ENCODE measurements around the gene SELENOK. TPM values are rescaled to one million over a fixed set of nuclear protein-coding genes. Genes with fewer than 3 reads are reported as not detected.
"Not testable (repeated sequence)": the region's sequence is repeated elsewhere in the genome, so short reads cannot be mapped to it uniquely, and the experiment has no call there.

The SELENOK gene
- total RNA-seq, 4 donors from 2014 or later, result 39.8 to 54.3 (median 49.2) TPM

- TF ChIP-seq EP300 (IDR thresholded peaks at IDR 0.05) (no peak), CTCF (IDR thresholded peaks at IDR 0.05) (peak; percentile 47 to 57 (median 54)), POLR2A (IDR thresholded peaks at IDR 0.05) (no peak)
- H3K36me3 ChIP-seq, result no peaks in the 10 kb centered on the region
- H3K4me1 ChIP-seq, result no peaks in the 10 kb centered on the region
- no peak overlapping the region for H3K27ac ChIP-seq
- H3K4me3 ChIP-seq, result no peak overlapping the region
- H3K27me3 ChIP-seq, result no peaks in the 10 kb centered on the region
- peak in 1 of 2 donors; percentile 58 for DNase-seq (ENCODE audit: low spot score in 2 of 2)
- 6 to 8% methylated on average over 2 of the region's 2 CpGs for WGBS, 2 donors
- H3K9me3 ChIP-seq, result peaks cover 0 to 18% (median 5%) of the 10 kb centered on the region in 4 donors
Measured at GRCh38 chr3:53938645-53939044, 47.0 kb upstream of the SELENOK start.

- no peak for DNase-seq (ENCODE audit: low spot score in 2 of 2)
- TF ChIP-seq EP300 (IDR thresholded peaks at IDR 0.05), result no peak
- TF ChIP-seq CTCF (IDR thresholded peaks at IDR 0.05), result no peak
- TF ChIP-seq POLR2A (IDR thresholded peaks at IDR 0.05), result no peak
- Histone ChIP-seq H3K36me3 (no peaks in the 10 kb centered on the region), H3K4me1 (no peaks in the 10 kb centered on the region), H3K27me3 (no peaks in the 10 kb centered on the region), H3K9me3 (peaks cover 0 to 18% (median 5%) of the 10 kb centered on the region in 4 donors), H3K27ac (no peak overlapping the region), H3K4me3 (no peak overlapping the region)
- 59 to 76% methylated on average over 1 of the region's 1 CpG for WGBS, 2 donors
Measured at GRCh38 chr3:53936347-53936746, 44.7 kb upstream of the SELENOK start.

GRCh38 chr3:53935283-53935901, 43.7 kb upstream of the SELENOK start:
- no peak for TF ChIP-seq POLR2A (IDR thresholded peaks at IDR 0.05)
- TF ChIP-seq CTCF (IDR thresholded peaks at IDR 0.05), result no peak
- no peak for TF ChIP-seq EP300 (IDR thresholded peaks at IDR 0.05)
- Histone ChIP-seq H3K4me1 (no peaks in the 10 kb centered on the region), H3K27ac (no peak overlapping the region), H3K9me3 (peaks cover 0 to 18% (median 5%) of the 10 kb centered on the region in 4 donors), H3K27me3 (no peaks in the 10 kb centered on the region), H3K4me3 (no peak overlapping the region), H3K36me3 (no peaks in the 10 kb centered on the region)
- WGBS, 2 donors, result 0 to 95% methylated on average over 1 of the region's 1 CpG
- DNase-seq (ENCODE audit: low spot score in 2 of 2), result no peak

DNA sequence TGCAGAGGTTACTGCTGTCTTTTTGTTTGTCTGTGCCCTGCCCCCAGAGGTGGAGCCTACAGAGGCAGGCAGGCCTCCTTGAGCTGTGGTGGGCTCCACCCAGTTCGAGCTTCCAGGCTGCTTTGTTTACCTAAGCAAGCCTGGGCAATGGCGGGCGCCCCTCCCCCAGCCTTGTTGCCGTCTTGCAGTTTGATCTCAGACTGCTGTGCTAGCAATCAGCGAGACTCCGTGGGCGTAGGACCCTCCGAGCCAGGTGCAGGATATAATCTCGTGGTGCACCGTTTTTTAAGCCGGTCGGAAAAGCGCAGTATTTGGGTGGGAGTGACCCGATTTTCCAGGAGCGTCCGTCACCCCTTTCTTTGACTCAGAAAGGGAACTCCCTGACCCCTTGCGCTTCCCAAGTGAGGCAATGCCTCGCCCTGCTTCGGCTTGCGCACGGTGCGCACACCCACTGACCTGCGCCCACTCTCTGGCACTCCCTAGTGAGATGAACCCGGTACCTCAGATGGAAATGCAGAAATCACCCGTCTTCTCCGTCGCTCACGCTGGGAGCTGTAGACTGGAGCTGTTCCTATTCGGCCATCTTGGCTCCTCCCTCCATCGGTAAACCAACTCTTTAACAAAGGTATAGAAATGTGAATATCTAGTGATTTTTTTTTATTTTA, 35.7 kb upstream of the SELENOK start:
- not testable (repeated sequence) for H3K27me3 ChIP-seq; H3K36me3 ChIP-seq; H3K27ac ChIP-seq; H3K4me3 ChIP-seq; H3K9me3 ChIP-seq; H3K4me1 ChIP-seq; DNase-seq (ENCODE audit: low spot score in 2 of 2)
- 84 to 85% methylated on average over 28 to 30 of the region's 30 CpGs for WGBS, 2 donors

DNA sequence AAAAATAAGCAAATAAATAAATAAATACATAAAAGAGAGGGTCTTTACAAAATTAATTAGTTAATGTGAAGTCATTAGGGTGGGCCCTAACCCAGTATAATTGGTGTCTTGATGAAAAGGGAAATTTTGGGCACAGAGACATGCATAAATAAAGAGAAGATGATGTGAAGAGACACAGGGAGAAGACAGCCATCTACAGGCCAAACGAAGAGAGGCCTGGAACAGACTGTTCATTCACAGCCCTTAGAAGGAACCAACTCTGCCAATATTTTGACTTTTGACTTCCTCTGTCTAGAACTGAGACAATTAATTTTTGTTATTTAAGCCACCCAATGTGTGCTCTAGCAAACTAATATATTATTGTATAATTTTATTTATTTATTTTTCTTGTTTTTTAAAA, 29.6 kb upstream of the SELENOK start:
- WGBS, 2 donors, result 29 to 34% methylated on average over 1 of the region's 1 CpG
- H3K4me3 ChIP-seq, result no peak overlapping the region
- no peaks in the 10 kb centered on the region for H3K36me3 ChIP-seq
- no peak for DNase-seq (ENCODE audit: low spot score in 2 of 2)
- peaks cover 0 to 20% (median 2%) of the 10 kb centered on the region in 4 donors for H3K9me3 ChIP-seq
- no peaks in the 10 kb centered on the region for H3K4me1 ChIP-seq
- no peak for TF ChIP-seq EP300 (IDR thresholded peaks at IDR 0.05)
- TF ChIP-seq CTCF (IDR thresholded peaks at IDR 0.05), result no peak
- TF ChIP-seq POLR2A (IDR thresholded peaks at IDR 0.05), result no peak
- H3K27ac ChIP-seq, result no peak overlapping the region
- no peaks in the 10 kb centered on the region for H3K27me3 ChIP-seq

Measured in tibial nerve (tissue), 4 donors.